ENCODE data around the gene KIF18B. TPM values are rescaled to one million over a fixed set of nuclear protein-coding genes. Genes with fewer than 3 reads are reported as not detected.

Gene KIF18B
- total and polyA plus RNA-seq, 2 of the 13 experiments (the other 11 are each of a cell fraction or from before 2014, with no cell fraction given): 15.2 to 15.3 TPM

DNA sequence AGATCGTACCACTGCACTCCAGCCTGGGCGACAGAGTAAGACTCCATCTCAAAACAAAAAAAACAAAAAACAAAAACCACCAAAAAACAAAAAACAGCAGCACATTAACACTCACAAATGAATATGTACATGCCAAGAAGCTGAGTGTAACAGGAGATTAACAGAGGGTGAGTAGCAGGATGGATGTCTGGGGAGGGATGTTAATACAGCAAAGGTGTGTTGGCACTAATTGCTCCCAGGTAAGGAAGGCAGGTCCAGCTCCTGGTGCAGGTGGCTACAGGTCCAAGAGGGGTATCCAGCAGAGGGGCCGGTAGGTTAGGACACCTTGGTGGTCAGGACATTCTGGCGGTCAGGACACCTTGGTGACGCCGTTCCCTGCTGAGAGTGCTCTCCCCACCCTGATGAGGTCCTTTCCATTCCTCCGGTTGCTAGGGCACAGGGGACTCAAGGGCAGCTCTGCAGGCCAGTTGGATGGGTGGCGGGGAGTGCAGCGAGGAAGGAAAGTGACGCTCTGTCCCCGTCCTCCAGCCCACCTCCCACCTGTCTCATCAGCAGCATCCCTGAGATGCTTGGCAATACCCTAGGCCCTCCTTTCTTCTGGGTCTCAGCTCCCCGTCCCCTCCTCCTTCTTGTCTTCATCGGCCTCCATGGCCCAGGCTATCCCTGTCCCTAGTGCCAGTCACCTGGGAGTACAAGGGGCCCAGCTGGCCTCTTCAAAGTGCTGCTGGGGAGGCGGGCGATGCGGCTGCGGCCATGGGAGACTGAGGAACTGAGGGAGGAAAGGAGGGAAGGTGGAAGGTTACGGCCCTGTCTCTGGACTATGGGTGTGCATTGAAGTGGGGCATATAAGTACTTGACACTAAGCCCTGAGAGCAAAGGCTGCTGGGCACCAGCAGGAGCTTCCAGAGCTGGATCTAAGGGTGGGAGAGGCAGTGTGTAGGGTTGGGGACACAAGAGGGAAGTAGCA is 21.6 kb downstream of the KIF18B start (continued):
- TF ChIP-seq, protein P1, sequence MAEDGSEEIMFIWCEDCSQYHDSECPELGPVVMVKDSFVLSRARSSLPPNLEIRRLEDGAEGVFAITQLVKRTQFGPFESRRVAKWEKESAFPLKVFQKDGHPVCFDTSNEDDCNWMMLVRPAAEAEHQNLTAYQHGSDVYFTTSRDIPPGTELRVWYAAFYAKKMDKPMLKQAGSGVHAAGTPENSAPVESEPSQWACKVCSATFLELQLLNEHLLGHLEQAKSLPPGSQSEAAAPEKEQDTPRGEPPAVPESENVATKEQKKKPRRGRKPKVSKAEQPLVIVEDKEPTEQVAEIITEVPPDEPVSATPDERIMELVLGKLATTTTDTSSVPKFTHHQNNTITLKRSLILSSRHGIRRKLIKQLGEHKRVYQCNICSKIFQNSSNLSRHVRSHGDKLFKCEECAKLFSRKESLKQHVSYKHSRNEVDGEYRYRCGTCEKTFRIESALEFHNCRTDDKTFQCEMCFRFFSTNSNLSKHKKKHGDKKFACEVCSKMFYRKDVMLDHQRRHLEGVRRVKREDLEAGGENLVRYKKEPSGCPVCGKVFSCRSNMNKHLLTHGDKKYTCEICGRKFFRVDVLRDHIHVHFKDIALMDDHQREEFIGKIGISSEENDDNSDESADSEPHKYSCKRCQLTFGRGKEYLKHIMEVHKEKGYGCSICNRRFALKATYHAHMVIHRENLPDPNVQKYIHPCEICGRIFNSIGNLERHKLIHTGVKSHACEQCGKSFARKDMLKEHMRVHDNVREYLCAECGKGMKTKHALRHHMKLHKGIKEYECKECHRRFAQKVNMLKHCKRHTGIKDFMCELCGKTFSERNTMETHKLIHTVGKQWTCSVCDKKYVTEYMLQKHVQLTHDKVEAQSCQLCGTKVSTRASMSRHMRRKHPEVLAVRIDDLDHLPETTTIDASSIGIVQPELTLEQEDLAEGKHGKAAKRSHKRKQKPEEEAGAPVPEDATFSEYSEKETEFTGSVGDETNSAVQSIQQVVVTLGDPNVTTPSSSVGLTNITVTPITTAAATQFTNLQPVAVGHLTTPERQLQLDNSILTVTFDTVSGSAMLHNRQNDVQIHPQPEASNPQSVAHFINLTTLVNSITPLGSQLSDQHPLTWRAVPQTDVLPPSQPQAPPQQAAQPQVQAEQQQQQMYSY (CRISPR knock-in tag; IDR thresholded peaks at IDR 0.05): no peak
- TF ChIP-seq AGO2 (optimal IDR thresholded peaks at IDR 0.05; ENCODE audit: low read depth, low read length) (peak; percentile 61), ZNF367 (CRISPR knock-in tag; IDR thresholded peaks at IDR 0.05; ENCODE audit: borderline replicate concordance) (no peak)
- TF ChIP-seq, protein P2, sequence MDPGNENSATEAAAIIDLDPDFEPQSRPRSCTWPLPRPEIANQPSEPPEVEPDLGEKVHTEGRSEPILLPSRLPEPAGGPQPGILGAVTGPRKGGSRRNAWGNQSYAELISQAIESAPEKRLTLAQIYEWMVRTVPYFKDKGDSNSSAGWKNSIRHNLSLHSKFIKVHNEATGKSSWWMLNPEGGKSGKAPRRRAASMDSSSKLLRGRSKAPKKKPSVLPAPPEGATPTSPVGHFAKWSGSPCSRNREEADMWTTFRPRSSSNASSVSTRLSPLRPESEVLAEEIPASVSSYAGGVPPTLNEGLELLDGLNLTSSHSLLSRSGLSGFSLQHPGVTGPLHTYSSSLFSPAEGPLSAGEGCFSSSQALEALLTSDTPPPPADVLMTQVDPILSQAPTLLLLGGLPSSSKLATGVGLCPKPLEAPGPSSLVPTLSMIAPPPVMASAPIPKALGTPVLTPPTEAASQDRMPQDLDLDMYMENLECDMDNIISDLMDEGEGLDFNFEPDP (CRISPR knock-in tag; conservative IDR thresholded peaks at IDR 0.05): 0 out of 2 replicates have a peak, but pooled peaks have one; percentile 56
- TF ChIP-seq, protein P3, sequence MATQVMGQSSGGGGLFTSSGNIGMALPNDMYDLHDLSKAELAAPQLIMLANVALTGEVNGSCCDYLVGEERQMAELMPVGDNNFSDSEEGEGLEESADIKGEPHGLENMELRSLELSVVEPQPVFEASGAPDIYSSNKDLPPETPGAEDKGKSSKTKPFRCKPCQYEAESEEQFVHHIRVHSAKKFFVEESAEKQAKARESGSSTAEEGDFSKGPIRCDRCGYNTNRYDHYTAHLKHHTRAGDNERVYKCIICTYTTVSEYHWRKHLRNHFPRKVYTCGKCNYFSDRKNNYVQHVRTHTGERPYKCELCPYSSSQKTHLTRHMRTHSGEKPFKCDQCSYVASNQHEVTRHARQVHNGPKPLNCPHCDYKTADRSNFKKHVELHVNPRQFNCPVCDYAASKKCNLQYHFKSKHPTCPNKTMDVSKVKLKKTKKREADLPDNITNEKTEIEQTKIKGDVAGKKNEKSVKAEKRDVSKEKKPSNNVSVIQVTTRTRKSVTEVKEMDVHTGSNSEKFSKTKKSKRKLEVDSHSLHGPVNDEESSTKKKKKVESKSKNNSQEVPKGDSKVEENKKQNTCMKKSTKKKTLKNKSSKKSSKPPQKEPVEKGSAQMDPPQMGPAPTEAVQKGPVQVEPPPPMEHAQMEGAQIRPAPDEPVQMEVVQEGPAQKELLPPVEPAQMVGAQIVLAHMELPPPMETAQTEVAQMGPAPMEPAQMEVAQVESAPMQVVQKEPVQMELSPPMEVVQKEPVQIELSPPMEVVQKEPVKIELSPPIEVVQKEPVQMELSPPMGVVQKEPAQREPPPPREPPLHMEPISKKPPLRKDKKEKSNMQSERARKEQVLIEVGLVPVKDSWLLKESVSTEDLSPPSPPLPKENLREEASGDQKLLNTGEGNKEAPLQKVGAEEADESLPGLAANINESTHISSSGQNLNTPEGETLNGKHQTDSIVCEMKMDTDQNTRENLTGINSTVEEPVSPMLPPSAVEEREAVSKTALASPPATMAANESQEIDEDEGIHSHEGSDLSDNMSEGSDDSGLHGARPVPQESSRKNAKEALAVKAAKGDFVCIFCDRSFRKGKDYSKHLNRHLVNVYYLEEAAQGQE (IDR thresholded peaks at IDR 0.05; ENCODE audit: borderline replicate concordance in 1 of 2, low read depth in 1 of 2, low read length in 2 of 2): no peak
- TF ChIP-seq, protein P4, sequence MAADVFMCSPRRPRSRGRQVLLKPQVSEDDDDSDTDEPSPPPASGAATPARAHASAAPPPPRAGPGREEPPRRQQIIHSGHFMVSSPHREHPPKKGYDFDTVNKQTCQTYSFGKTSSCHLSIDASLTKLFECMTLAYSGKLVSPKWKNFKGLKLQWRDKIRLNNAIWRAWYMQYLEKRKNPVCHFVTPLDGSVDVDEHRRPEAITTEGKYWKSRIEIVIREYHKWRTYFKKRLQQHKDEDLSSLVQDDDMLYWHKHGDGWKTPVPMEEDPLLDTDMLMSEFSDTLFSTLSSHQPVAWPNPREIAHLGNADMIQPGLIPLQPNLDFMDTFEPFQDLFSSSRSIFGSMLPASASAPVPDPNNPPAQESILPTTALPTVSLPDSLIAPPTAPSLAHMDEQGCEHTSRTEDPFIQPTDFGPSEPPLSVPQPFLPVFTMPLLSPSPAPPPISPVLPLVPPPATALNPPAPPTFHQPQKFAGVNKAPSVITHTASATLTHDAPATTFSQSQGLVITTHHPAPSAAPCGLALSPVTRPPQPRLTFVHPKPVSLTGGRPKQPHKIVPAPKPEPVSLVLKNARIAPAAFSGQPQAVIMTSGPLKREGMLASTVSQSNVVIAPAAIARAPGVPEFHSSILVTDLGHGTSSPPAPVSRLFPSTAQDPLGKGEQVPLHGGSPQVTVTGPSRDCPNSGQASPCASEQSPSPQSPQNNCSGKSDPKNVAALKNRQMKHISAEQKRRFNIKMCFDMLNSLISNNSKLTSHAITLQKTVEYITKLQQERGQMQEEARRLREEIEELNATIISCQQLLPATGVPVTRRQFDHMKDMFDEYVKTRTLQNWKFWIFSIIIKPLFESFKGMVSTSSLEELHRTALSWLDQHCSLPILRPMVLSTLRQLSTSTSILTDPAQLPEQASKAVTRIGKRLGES (CRISPR knock-in tag; IDR thresholded peaks at IDR 0.05; ENCODE audit: borderline replicate concordance): no peak
- TF ChIP-seq, protein P5, sequence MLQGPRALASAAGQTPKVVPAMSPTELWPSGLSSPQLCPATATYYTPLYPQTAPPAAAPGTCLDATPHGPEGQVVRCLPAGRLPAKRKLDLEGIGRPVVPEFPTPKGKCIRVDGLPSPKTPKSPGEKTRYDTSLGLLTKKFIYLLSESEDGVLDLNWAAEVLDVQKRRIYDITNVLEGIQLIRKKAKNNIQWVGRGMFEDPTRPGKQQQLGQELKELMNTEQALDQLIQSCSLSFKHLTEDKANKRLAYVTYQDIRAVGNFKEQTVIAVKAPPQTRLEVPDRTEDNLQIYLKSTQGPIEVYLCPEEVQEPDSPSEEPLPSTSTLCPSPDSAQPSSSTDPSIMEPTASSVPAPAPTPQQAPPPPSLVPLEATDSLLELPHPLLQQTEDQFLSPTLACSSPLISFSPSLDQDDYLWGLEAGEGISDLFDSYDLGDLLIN (CRISPR knock-in tag; IDR thresholded peaks at IDR 0.05; ENCODE audit: borderline replicate concordance): no peak
